Calu3 (cell line): Measurements from ENCODE around the gene CGGBP1. TPM values are rescaled to one million over a fixed set of nuclear protein-coding genes. Genes with fewer than 3 reads are reported as not detected.

ENCODE experiments used
- BruUV-seq: library from RNA; stranded (reverse); fragments of 400-500 nt; replicated peaks from 2 replicates; lab custom pipeline; 2021; lab: Mats Ljungman, UMichigan
- CTCF ChIA-PET: fragments of 300-600 bp; sonication (Branson Sonifier 250); formaldehyde crosslinking; loops from one replicate; lab custom pipeline; 2022; ENCODE audit warnings: antibody characterized with exemption; lab: Charles Lee
- DNase-seq: peaks from one replicate; pipeline ENCODE4 v3.0.0; 2022
- H3K27ac Mint-ChIP-seq: one replicate; pipeline ENCODE4 v1.8.0; 2022; ENCODE audit warnings: mixed read lengths; ENCODE audit not compliant: unreplicated experiment
- H3K27me3 Mint-ChIP-seq: one replicate; pipeline ENCODE4 v1.8.0; 2022; ENCODE audit warnings: mixed read lengths; ENCODE audit not compliant: unreplicated experiment
- H3K36me3 Mint-ChIP-seq: one replicate; pipeline ENCODE4 v1.8.0; 2022; ENCODE audit warnings: mild to moderate bottlenecking, moderate library complexity, mixed read lengths; ENCODE audit not compliant: insufficient read depth, unreplicated experiment
- H3K4me1 Mint-ChIP-seq: one replicate; pipeline ENCODE4 v1.8.0; 2022; ENCODE audit warnings: mild to moderate bottlenecking, low read depth, mixed read lengths; ENCODE audit not compliant: unreplicated experiment
- H3K4me3 Mint-ChIP-seq: one replicate; pipeline ENCODE4 v1.8.0; 2022; ENCODE audit warnings: mild to moderate bottlenecking, low read depth, moderate library complexity, mixed read lengths; ENCODE audit not compliant: unreplicated experiment
- H3K9me3 Mint-ChIP-seq: one replicate; pipeline ENCODE4 v1.8.0; 2022; ENCODE audit warnings: low read depth, mixed read lengths; ENCODE audit not compliant: unreplicated experiment
- intact Hi-C: fragments of 100-400 bp; cut with micrococcal nuclease; formaldehyde crosslinking; loops from one replicate; pipeline ENCODE4 v1.10.0; 2022; ENCODE audit not compliant: unreplicated experiment
- total RNA-seq: library from RNA; stranded (reverse); gene quantifications from 2 replicates; pipeline ENCODE4 v1.2.3, GENCODE V29; 2022
- TF ChIP-seq, protein P1 (sequence below): fragments of 200-600 bp; IDR thresholded peaks from one replicate; pipeline ENCODE4 v1.8.0; 2022; ENCODE audit warnings: antibody characterized with exemption; ENCODE audit not compliant: unreplicated experiment

Gene CGGBP1
- total RNA-seq, 1 experiment from 2014 or later, result 76.9 TPM

GRCh38 chr3:88092270-88092669 lies 33.5 kb upstream of the CGGBP1 start:
- DNase-seq, result no peak
- intact Hi-C loops, result no loop called here
- Mint-ChIP-seq H3K4me1 (no peaks in the 10 kb centered on the region), H3K4me3 (no peak overlapping the region), H3K9me3 (peaks cover 4% of the 10 kb centered on the region), H3K27me3 (no peaks in the 10 kb centered on the region), H3K36me3 (peaks cover 14% of the 10 kb centered on the region), H3K27ac (no peak overlapping the region)
- TF ChIP-seq, protein P1, sequence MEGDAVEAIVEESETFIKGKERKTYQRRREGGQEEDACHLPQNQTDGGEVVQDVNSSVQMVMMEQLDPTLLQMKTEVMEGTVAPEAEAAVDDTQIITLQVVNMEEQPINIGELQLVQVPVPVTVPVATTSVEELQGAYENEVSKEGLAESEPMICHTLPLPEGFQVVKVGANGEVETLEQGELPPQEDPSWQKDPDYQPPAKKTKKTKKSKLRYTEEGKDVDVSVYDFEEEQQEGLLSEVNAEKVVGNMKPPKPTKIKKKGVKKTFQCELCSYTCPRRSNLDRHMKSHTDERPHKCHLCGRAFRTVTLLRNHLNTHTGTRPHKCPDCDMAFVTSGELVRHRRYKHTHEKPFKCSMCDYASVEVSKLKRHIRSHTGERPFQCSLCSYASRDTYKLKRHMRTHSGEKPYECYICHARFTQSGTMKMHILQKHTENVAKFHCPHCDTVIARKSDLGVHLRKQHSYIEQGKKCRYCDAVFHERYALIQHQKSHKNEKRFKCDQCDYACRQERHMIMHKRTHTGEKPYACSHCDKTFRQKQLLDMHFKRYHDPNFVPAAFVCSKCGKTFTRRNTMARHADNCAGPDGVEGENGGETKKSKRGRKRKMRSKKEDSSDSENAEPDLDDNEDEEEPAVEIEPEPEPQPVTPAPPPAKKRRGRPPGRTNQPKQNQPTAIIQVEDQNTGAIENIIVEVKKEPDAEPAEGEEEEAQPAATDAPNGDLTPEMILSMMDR, result no peak
- BruUV-seq, result no TSS peak
- CTCF ChIA-PET, result interaction anchor here (0.5 kb wide), 1 partner anchor 84 kb away, joined by 3 read pairs; no protein-coding TSS in a partner anchor

DNA sequence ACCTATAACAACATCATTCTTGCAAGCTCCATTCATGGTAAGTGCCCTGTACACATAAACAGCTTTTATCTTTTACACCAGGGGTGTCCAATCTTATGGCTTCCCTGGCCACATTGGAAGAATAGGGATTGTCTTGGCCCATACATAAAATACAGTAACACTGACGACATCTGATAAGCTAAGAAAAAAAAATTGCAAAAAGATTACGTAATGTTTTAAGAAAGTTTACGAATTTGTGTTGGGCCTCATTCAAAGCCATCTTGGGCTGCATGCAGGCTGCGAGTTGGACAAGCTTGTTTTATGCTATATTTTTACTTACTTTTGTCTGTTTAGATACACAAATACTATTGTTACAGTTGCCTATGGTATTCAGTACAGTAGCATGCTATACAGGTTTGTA lies 31.9 kb upstream of the CGGBP1 start:
- Mint-ChIP-seq H3K4me1 (no peaks in the 10 kb centered on the region), H3K4me3 (no peak overlapping the region), H3K36me3 (peaks cover 11% of the 10 kb centered on the region), H3K27ac (no peak overlapping the region), H3K27me3 (no peaks in the 10 kb centered on the region), H3K9me3 (peaks cover 2% of the 10 kb centered on the region)
- no peak for DNase-seq
- TF ChIP-seq, protein P1, result no peak
- CTCF ChIA-PET, result no interaction called here
- BruUV-seq, result no TSS peak
- intact Hi-C loops, result no loop called here

GRCh38 chr3:88084097-88084501 lies 25.3 kb upstream of the CGGBP1 start:
- H3K9me3 Mint-ChIP-seq, result no peaks in the 10 kb centered on the region
- peaks cover 7% of the 10 kb centered on the region for H3K36me3 Mint-ChIP-seq
- H3K27me3 Mint-ChIP-seq, result no peaks in the 10 kb centered on the region
- H3K4me1 Mint-ChIP-seq, result no peaks in the 10 kb centered on the region
- TF ChIP-seq, protein P1, result no peak
- no peak overlapping the region for H3K4me3 Mint-ChIP-seq
- intact Hi-C loops, result no loop called here
- BruUV-seq, result no TSS peak
- CTCF ChIA-PET, result no interaction called here
- no peak for DNase-seq
- H3K27ac Mint-ChIP-seq, result no peak overlapping the region

DNA sequence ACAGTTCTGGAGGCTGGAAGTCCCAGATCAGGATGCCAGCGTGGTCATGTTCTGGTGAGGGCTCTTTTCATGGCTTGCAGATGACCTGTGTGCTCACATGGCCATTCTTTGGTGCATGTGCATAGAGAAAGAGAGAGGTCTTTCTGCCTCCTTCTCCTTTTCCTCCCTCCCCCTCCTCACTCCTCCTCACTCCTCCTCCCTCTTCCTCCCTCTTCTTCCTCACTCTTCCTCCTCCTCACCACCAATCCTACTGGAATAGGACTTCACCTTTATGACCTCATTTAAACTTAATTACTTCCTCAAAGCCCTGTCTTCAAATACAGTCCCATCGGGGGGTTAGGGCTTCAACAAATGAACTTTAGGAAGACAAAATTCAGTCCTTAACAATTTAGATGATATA lies 24.0 kb upstream of the CGGBP1 start:
- CTCF ChIA-PET, result no interaction called here

More for the DNA sequence above, 24.0 kb upstream of the CGGBP1 start:
- H3K36me3 Mint-ChIP-seq, result no peaks in the 10 kb centered on the region
- DNase-seq, result no peak
- H3K27ac Mint-ChIP-seq, result no peak overlapping the region
- peaks cover 3% of the 10 kb centered on the region for H3K9me3 Mint-ChIP-seq
- no peaks in the 10 kb centered on the region for H3K4me1 Mint-ChIP-seq
- TF ChIP-seq, protein P1, result no peak
- intact Hi-C loops, result no loop called here
- BruUV-seq, result no TSS peak
- H3K27me3 Mint-ChIP-seq, result no peaks in the 10 kb centered on the region
- H3K4me3 Mint-ChIP-seq, result no peak overlapping the region
